NCI-H146 (cell line): Measurements from ENCODE around the gene HTR1B.

Source experiments
- DNase-seq: peaks from one replicate; lab custom pipeline; 2025; lab: John Stamatoyannopoulos, UW

HTR1B gene

GRCh38 chr6:77455271-77455670 lies 8.0 kb downstream of the HTR1B start:
- no peak for DNase-seq

DNA sequence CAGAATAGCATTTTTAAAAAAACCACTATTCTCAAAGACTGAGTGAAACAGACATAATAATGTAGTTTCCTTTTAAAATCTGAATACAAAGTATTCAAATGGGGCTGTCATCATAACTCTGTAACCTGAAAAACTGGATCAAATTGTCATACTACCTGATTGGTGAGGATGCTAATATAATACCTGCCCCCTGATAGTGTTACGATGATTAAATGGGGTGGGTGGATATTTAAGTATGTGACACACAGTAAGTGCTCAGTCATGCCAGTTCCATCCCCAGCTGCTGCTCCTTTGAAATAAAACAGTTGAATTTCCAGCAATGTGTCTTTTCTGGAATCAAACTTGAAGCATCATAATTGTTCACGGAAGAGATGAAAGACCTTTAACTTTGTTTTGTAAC lies 8.9 kb downstream of the HTR1B start:
- no peak for DNase-seq

- DNase-seq = no peak
Observed at GRCh38 chr6:77451466-77451865, 11.8 kb downstream of the HTR1B start.

- DNase-seq = no peak
Observed at GRCh38 chr6:77450924-77451323, 12.4 kb downstream of the HTR1B start.

DNA sequence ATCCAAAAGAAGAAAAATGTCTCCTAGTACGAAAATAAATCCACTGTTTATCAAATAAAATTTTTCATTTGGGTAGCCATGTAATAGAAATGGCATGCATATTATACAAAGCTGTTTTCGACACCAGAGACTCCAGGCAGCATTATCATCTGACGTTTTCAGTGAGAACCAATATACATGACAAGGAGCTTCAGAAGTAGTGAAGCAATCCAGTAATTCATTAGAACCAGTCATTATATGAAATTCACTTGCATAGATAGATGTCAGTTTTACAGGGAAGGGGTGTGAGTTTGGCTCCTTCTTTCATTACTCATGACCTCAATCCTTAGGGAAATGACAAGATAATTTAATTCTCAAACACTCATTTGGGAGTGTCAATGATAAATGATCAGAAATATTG lies 14.7 kb downstream of the HTR1B start:
- no peak for DNase-seq

GRCh38 chr6:77447254-77447653 lies 16.0 kb downstream of the HTR1B start:
- no peak for DNase-seq

GRCh38 chr6:77446249-77446648 lies 17.0 kb downstream of the HTR1B start:
- DNase-seq = no peak

DNA sequence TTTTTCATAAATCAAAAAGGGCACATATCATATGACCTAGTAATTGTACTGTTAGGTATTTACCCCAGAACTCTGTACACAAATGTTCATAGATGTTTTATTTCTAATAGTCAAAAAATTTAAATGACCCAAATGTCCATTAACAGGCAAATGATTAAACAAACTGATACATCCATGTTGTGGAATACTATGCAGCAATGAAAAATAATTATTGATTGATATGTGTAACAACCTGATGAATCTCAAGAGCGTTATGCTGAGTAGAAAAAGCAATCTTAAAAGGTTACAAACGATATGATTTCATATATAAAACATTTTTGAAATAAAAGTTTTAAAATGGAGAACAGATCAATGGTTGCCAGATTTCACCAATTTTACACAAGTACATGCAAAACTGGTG lies 18.1 kb downstream of the HTR1B start:
- no peak for DNase-seq

DNA sequence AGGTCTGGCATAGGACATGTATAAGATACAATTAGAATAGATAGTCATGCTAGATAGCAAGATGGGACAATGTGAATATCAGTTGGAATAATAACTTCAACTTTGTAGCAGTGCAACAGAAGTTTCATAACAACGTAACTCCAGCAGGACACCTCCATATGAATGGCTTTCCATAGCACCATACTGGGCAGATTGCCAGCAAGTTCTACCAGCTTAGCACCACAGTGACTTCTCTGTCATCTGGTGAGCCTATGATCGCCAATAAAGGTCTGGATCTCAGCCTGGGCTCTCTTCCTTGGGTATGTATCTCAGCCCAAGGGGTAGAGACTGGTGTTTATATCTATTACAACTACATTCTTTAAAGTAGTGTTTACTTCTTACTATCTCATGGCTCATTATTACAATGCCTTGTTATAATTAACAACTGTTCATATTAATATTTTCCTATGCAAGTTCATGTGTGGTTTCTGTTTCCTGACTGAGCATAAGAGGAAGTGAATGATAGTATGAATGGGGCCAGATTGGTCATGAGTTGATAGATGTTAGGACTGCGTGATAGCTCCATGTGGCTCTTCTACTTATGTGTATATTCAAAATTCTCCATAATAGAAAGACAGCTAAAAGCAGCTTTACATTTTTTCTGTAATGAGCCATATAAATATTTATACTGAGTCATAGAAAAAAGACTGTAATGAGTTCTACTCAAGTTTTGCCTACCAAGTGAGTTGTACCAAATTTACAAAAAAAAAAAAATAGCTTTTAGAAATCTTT lies 22.9 kb downstream of the HTR1B start:
- peak; percentile 4 for DNase-seq

DNA sequence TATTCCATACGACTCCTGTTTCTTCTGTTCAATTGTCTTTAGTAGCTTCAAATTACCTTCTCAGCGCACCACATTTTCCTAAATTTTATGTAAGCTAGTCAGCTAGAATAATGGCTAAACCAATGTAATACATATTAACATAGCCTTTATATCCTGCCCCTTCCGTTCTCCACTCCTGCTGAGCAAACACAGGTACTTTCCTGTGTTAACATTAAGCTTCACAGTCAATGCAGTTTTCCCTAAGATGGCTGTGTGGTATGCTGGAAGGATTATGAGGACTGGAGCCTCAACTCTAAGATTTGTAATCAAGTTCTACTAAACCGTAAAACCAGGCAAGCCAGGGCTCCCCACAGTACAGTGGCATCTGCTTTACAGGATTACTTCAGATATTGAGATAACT lies 29.4 kb downstream of the HTR1B start:
- no peak for DNase-seq

DNA sequence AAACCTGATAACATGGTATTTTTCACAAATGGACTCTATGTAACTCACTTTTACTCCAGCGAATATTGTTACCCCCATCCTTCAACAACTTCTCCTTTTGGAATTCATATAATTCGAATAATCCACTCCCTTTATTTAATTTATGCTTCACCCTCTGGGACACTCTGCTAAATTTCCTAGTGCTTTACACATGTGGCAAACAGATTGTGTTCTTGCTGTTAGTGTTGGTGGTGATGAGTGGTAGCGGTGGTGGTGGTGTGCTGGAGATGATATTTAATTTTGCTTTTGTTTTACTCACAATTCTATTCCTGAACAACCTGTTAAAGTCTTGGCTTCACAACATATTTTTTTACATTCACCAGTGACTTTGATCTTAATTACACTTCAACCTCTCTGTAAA lies 32.8 kb downstream of the HTR1B start:
- DNase-seq = no peak

- DNase-seq = no peak
Observed at GRCh38 chr6:77425671-77426070, 37.6 kb downstream of the HTR1B start.

GRCh38 chr6:77425216-77425615 lies 38.1 kb downstream of the HTR1B start:
- no peak for DNase-seq

DNA sequence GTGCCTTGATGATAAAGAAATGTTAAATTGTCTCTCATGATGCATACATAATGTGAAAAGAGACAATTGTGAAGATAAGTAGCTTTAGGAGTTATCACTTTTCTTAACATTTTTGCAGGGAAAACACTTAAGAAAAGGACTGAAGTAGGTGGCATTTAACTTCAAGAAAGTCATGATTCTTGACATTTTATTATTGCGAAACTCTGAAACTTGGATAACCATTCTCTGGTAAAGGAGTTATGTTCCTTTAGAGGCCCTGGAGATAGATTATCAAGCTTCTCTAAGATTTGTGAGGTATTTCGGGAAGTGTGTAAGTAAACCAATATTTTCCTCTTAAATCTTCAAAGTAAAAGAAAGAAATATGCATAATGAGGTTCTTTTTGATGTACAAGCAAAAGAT lies 38.5 kb downstream of the HTR1B start:
- DNase-seq = no peak

DNA sequence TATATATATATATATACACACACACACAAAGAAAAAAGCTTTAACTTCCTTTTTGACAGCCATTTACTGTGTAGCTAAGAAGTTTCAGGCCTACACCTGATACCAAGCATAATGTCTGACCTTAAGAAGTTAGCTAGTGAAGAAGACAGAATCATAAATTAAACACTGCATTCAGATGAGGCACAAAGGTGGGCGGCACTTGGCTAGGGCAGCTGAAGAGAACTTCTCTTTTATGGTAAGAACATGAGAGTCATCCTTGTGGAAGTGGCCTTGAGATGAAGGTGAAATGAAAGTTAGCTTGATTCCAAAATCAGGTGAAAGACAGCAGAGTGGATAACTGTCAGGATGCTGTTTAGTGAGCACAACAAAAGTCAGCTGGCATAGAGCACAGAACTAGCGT lies 46.5 kb downstream of the HTR1B start:
- no peak for DNase-seq

GRCh38 chr6:77415706-77416105 lies 47.6 kb downstream of the HTR1B start:
- DNase-seq = no peak
